ENCODE data around the gene SMOC2. TPM values are rescaled to one million over a fixed set of nuclear protein-coding genes. Genes with fewer than 3 reads are reported as not detected.

The SMOC2 gene
- total RNA-seq, 4 donors from 2014 or later = 9.0 to 25.7 (median 15.2) TPM

- H3K36me3 ChIP-seq = no peaks in the 10 kb centered on the region
- DNase-seq = peak in 1 of 2 donors; percentile 12
- H3K9me3 ChIP-seq = no peaks in the 10 kb centered on the region
- H3K4me1 ChIP-seq = peaks cover 28 to 44% of the 10 kb centered on the region in 2 donors
- TF ChIP-seq CTCF (IDR thresholded peaks at IDR 0.05) (no peak), POLR2A (IDR thresholded peaks at IDR 0.05) (no peak)
- H3K27ac ChIP-seq = no peak overlapping the region
- 66 to 76% methylated on average over 26 of the region's 26 CpGs for WGBS, 2 donors
- no peaks in the 10 kb centered on the region for H3K27me3 ChIP-seq
- H3K4me3 ChIP-seq (replicated peaks in 1 of 3) = no peak overlapping the region
- intact Hi-C loops (cut with DNase I) = no loop called here
Observed at GRCh38 chr6:168415098-168415992, 25.6 kb upstream of the SMOC2 start.

- intact Hi-C loops (cut with DNase I) = no loop called here
- TF ChIP-seq POLR2A (IDR thresholded peaks at IDR 0.05) (no peak), CTCF (IDR thresholded peaks at IDR 0.05) (no peak)
- Histone ChIP-seq H3K36me3 (no peaks in the 10 kb centered on the region), H3K9me3 (no peaks in the 10 kb centered on the region), H3K4me1 (peaks cover 23 to 38% of the 10 kb centered on the region in 2 donors), H3K27me3 (no peaks in the 10 kb centered on the region), H3K4me3 (replicated peaks in 1 of 3) (no peak overlapping the region), H3K27ac (no peak overlapping the region)
- WGBS, 2 donors = 94 to 97% methylated on average over 9 to 13 of the region's 15 CpGs
- DNase-seq = no peak
Observed at GRCh38 chr6:168415993-168416530, 24.9 kb upstream of the SMOC2 start.

DNA sequence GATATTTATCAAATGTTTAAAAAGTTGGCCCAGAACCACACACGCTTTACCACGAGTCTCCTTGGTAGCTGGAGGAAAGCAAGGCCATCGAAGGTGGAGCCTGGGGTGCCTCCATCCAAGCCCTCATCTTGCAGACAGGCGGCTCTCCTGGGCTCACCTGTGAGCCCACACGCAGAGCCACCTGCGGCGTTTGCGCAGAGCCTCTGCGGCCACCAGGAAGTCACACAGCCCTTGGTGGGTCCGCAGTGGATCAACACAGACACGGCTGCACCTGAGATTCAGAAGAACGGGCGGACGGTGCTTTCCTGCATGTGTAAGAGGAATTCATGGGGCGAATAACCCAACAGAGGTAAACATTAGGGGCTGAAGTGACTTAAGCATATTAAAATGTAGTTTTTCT, 24.5 kb upstream of the SMOC2 start:
- Histone ChIP-seq H3K27ac (no peak overlapping the region), H3K36me3 (no peaks in the 10 kb centered on the region), H3K9me3 (no peaks in the 10 kb centered on the region), H3K4me3 (replicated peaks in 1 of 3) (no peak overlapping the region), H3K4me1 (peaks cover 23 to 38% of the 10 kb centered on the region in 2 donors), H3K27me3 (no peaks in the 10 kb centered on the region)
- DNase-seq = no peak
- intact Hi-C loops (cut with DNase I) = no loop called here
- 90 to 99% methylated on average over 15 of the region's 15 CpGs for WGBS, 2 donors
- TF ChIP-seq POLR2A (IDR thresholded peaks at IDR 0.05) (no peak), CTCF (IDR thresholded peaks at IDR 0.05) (no peak)

GRCh38 chr6:168417191-168417590, 23.8 kb upstream of the SMOC2 start:
- peak; percentile 47 to 52 for DNase-seq
- H3K4me1 ChIP-seq = peaks cover 23 to 38% of the 10 kb centered on the region in 2 donors
- 35 to 38% methylated on average over 2 to 9 of the region's 9 CpGs for WGBS, 2 donors
- H3K4me3 ChIP-seq (replicated peaks in 1 of 3) = no peak overlapping the region
- TF ChIP-seq POLR2A (IDR thresholded peaks at IDR 0.05) (no peak), CTCF (IDR thresholded peaks at IDR 0.05) (no peak)
- H3K27me3 ChIP-seq = no peaks in the 10 kb centered on the region
- no peaks in the 10 kb centered on the region for H3K36me3 ChIP-seq
- intact Hi-C loops (cut with DNase I) = no loop called here
- peak overlapping the region in 1 of 3 donors; percentile 59 for H3K27ac ChIP-seq
- no peaks in the 10 kb centered on the region for H3K9me3 ChIP-seq

Data from thyroid gland (tissue), 4 donors.